Lower lobe of right lung (tissue), 2 donors: ENCODE measurements around the gene SNX15. TPM values are rescaled to one million over a fixed set of nuclear protein-coding genes. Genes with fewer than 3 reads are reported as not detected.

Source experiments
- ATAC-seq, 2 donors: fragments of 200-7000 bp; cut with Tn5 transposase; one replicate each; pipeline ENCODE4 v1.9.1; 2020 to 2022; ENCODE audit warnings: mild to moderate bottlenecking in 2 of 2, moderate library complexity in 2 of 2
- DNase-seq: peaks from one replicate; pipeline ENCODE4 v3.0.0-alpha.2; 2020
- H3K27ac ChIP-seq: fragments of 200-600 bp; one replicate; pipeline ENCODE4 v1.8.0; 2022
- H3K27me3 ChIP-seq: fragments of 200-600 bp; one replicate; pipeline ENCODE4 v1.8.0; 2022; ENCODE audit warnings: low read depth
- H3K36me3 ChIP-seq: fragments of 200-600 bp; one replicate; pipeline ENCODE4 v1.8.0; 2022; ENCODE audit warnings: mild to moderate bottlenecking
- H3K4me1 ChIP-seq: fragments of 200-600 bp; one replicate; pipeline ENCODE4 v1.8.0; 2022
- H3K4me3 ChIP-seq: fragments of 200-600 bp; one replicate; pipeline ENCODE4 v1.8.0; 2022; ENCODE audit warnings: mild to moderate bottlenecking
- H3K9me3 ChIP-seq: fragments of 200-600 bp; one replicate; pipeline ENCODE4 v1.8.0; 2022
- intact Hi-C: fragments of 100-400 bp; cut with DNase I; formaldehyde crosslinking; loops from one replicate; pipeline ENCODE4 v1.11.0; 2022
- microRNA-seq: library from miRNA; unstranded; fragments of <30 nt; microRNA quantifications from one replicate; pipeline ENCODE4 v1.2.0, GENCODE V29; 2020; ENCODE audit warnings: borderline number of aligned reads
- total RNA-seq: library from RNA; stranded (reverse); fragmentation: NEBNext Ultra II Directional; extraction: Animal tissue kit (Norgen Biotek cat#: 25700); gene quantifications from one replicate; pipeline ENCODE4 v1.2.1, GENCODE V29; 2021
- TF ChIP-seq, protein P1 (sequence below): fragments of 200-600 bp; IDR thresholded peaks from one replicate; pipeline ENCODE4 v1.8.0; 2022; ENCODE audit warnings: antibody characterized with exemption, mild to moderate bottlenecking
- donor health status: DM: no; HTN: yes; CAD: no; lungs with severe emphysema.

SNX15 gene
- total RNA-seq, 1 donor from 2014 or later, result 25.4 TPM

DNA sequence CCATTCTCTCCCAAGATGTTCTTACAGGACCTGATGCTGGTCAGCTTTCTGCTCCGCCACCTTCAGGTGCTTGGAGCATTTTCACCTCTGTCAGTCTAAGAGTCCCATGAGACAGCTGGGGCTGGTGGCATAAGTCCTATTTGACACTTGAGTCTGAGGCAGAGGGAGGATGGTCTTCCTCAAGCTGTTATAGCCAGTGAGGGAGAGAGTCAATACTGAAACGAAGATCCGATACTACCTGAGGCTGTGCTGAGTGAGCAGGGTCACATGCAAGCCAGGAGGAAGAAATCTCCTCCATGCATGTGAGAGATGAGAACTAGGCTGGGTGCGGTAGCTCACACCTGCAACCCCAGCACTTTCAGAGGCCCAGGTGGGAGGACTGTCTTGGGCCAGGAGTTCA lies 62.4 kb downstream of the SNX15 start:
- H3K36me3 ChIP-seq, result peaks cover 46% of the 10 kb centered on the region

More for the DNA sequence above, 62.4 kb downstream of the SNX15 start:
- H3K4me1 ChIP-seq, result peaks cover 13% of the 10 kb centered on the region
- DNase-seq (no peak), ATAC-seq (no peak)
- no peak overlapping the region for H3K4me3 ChIP-seq
- H3K27ac ChIP-seq, result no peak overlapping the region
- H3K9me3 ChIP-seq, result no peaks in the 10 kb centered on the region
- TF ChIP-seq, protein P1, sequence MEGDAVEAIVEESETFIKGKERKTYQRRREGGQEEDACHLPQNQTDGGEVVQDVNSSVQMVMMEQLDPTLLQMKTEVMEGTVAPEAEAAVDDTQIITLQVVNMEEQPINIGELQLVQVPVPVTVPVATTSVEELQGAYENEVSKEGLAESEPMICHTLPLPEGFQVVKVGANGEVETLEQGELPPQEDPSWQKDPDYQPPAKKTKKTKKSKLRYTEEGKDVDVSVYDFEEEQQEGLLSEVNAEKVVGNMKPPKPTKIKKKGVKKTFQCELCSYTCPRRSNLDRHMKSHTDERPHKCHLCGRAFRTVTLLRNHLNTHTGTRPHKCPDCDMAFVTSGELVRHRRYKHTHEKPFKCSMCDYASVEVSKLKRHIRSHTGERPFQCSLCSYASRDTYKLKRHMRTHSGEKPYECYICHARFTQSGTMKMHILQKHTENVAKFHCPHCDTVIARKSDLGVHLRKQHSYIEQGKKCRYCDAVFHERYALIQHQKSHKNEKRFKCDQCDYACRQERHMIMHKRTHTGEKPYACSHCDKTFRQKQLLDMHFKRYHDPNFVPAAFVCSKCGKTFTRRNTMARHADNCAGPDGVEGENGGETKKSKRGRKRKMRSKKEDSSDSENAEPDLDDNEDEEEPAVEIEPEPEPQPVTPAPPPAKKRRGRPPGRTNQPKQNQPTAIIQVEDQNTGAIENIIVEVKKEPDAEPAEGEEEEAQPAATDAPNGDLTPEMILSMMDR, result no peak
- intact Hi-C loops, result no loop called here
- no peaks in the 10 kb centered on the region for H3K27me3 ChIP-seq

Small RNAs within 50 kb of the gene (microRNA-seq; reads per million reads assigned to microRNA genes)
- not detected for gene MIR6879

Other genes starting within 250 kb of the SNX15 start
- gene SF1, start 248.9 kb upstream of the SNX15 start, total RNA-seq, result 269 TPM
- 29.1 TPM for gene MAP4K2, start 224.2 kb upstream of the SNX15 start, total RNA-seq
- gene MEN1, start 216.9 kb upstream of the SNX15 start, total RNA-seq, result 22.7 TPM
- 16.3 TPM for gene CDC42BPG, start 182.8 kb upstream of the SNX15 start, total RNA-seq
- 73.4 TPM for gene EHD1, start 148.8 kb upstream of the SNX15 start, total RNA-seq
- gene ATG2A, start 110.2 kb upstream of the SNX15 start, total RNA-seq, result 21.7 TPM
- 23.9 TPM for gene PPP2R5B, start 102.8 kb upstream of the SNX15 start, total RNA-seq
- gene GPHA2, start 91.5 kb upstream of the SNX15 start, total RNA-seq, result not detected
- gene MAJIN, start 55.3 kb upstream of the SNX15 start, total RNA-seq, result not detected
- gene BATF2, start 30.5 kb upstream of the SNX15 start, total RNA-seq, result 8.6 TPM
- gene ARL2, start 13.3 kb upstream of the SNX15 start, total RNA-seq, result 74.1 TPM
- gene SAC3D1, start 13.8 kb downstream of the SNX15 start, total RNA-seq, result 12.6 TPM
- 12.2 TPM for gene NAALADL1, start 31.1 kb downstream of the SNX15 start, total RNA-seq
- 2.8 TPM for gene CDCA5, start 56.6 kb downstream of the SNX15 start, total RNA-seq
- 29.0 TPM for gene ZFPL1, start 56.8 kb downstream of the SNX15 start, total RNA-seq
- gene VPS51, start 68.8 kb downstream of the SNX15 start, total RNA-seq, result 94.9 TPM
- gene TM7SF2, start 84.4 kb downstream of the SNX15 start, total RNA-seq, result 38.8 TPM
- 9.5 TPM for gene ZNHIT2, start 90.3 kb downstream of the SNX15 start, total RNA-seq
- 766 TPM for gene FAU, start 94.7 kb downstream of the SNX15 start, total RNA-seq
- 40.8 TPM for gene MRPL49, start 94.9 kb downstream of the SNX15 start, total RNA-seq
- gene SYVN1, start 107.1 kb downstream of the SNX15 start, total RNA-seq, result 68.1 TPM
- gene SPDYC, start 142.8 kb downstream of the SNX15 start, total RNA-seq, result not detected
- gene CAPN1, start 154.5 kb downstream of the SNX15 start, total RNA-seq, result 176 TPM
- 8.7 TPM for gene POLA2, start 234.5 kb downstream of the SNX15 start, total RNA-seq